ENCODE data around the gene IL13RA2.

- TF ChIP-seq EZH2phosphoT487 (IDR thresholded peaks at IDR 0.05; ENCODE audit: insufficient read depth, low read depth) = no peak
- no peak for TF ChIP-seq EZH2 (IDR thresholded peaks at IDR 0.05; ENCODE audit: insufficient read depth, poor library complexity, severe bottlenecking)
Observed at GRCh38 chrX:115060013-115060412, 42.6 kb upstream of the IL13RA2 start.
